ENCODE data around the gene MINDY4. TPM values are rescaled to one million over a fixed set of nuclear protein-coding genes. Genes with fewer than 3 reads are reported as not detected.

Gene MINDY4
- total RNA-seq, 1 experiment from 2014 or later: 3.0 TPM

DNA sequence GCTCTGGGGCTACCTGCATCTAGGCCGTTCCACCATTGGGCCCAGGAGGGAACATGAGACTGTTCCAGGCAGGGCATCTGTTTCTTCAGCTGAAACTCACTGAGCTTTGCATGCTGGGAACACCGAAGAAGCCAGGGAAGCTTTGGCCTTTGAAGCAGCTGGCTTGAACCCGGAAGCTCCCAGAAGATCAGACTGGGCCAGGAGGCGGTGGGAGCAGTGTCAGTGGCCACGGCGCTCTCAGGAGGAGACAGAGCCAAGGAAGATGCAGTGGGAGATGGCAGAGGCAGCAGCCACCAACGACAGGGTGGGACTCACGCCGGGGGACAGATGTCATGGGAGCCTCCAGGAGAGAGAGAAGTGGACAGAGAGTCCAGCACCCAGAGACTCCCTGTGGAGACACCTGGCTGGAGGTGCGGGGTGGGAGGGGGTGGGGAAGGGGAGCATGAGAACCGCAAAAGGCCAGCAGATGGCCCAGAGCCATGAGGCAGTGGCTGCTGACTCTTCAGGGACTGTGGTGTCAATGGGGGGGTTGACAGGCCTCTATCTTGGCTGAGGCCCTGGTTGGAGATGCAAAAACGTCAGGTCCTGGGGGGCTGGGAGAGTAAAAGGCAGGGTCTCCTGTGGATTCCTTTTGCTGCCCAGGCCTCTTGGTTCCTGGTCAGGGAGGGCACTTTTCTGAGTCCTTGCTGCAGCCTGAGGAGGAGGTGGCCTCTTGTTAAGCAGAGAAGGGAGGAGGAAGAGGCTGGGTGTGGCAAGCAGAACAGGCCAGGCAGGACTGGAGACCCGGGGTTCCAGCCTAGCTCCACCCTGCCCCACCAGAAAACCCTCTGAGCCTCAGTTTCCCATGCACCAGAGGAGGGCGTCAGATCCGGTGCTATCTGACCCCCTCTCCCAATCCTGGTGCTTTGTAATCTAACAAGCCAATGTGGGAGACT, 134.1 kb downstream of the MINDY4 start:
- Histone ChIP-seq H3K4me1 (ENCODE audit: insufficient read depth, low read length) (peaks cover 10% of the 10 kb centered on the region), H3K9me3 (ENCODE audit: low read length) (no peaks in the 10 kb centered on the region), H3K9ac (ENCODE audit: low read length) (no peak overlapping the region), H3K27ac (ENCODE audit: low read length) (no peak overlapping the region), H3K36me3 (ENCODE audit: low read depth, low read length) (no peaks in the 10 kb centered on the region), H3K27me3 (ENCODE audit: low read length) (no peaks in the 10 kb centered on the region), H4K20me1 (ENCODE audit: low read length) (no peaks in the 10 kb centered on the region), H3F3A (ENCODE audit: low read length, unreplicated experiment) (no peaks in the 10 kb centered on the region), H3K4me2 (ENCODE audit: low read length) (no peak overlapping the region), H2AFZ (ENCODE audit: low read length) (no peak overlapping the region), H3K79me2 (ENCODE audit: low read length) (no peaks in the 10 kb centered on the region), H3K4me3 (ENCODE audit: low read length) (no peak overlapping the region), H3K9me2 (replicated peaks; ENCODE audit: low read length) (no peaks in the 10 kb centered on the region)
- ATAC-seq: peak; percentile 28; the same call in 1 of the 2 replicates
- ChIA-PET POLR2A (ENCODE audit: unreplicated experiment) (no interaction called here), CTCF (no interaction called here)
- no peak for DNase-seq
- intact Hi-C loops (cut with micrococcal nuclease): no loop called here
- BruUV-seq (replicated peaks): no TSS peak
- TF ChIP-seq, protein P1, sequence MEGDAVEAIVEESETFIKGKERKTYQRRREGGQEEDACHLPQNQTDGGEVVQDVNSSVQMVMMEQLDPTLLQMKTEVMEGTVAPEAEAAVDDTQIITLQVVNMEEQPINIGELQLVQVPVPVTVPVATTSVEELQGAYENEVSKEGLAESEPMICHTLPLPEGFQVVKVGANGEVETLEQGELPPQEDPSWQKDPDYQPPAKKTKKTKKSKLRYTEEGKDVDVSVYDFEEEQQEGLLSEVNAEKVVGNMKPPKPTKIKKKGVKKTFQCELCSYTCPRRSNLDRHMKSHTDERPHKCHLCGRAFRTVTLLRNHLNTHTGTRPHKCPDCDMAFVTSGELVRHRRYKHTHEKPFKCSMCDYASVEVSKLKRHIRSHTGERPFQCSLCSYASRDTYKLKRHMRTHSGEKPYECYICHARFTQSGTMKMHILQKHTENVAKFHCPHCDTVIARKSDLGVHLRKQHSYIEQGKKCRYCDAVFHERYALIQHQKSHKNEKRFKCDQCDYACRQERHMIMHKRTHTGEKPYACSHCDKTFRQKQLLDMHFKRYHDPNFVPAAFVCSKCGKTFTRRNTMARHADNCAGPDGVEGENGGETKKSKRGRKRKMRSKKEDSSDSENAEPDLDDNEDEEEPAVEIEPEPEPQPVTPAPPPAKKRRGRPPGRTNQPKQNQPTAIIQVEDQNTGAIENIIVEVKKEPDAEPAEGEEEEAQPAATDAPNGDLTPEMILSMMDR (conservative IDR thresholded peaks at IDR 0.05; ENCODE audit: low read depth, low read length): no peak
- TF ChIP-seq EZH2phosphoT487 (IDR thresholded peaks at IDR 0.05; ENCODE audit: borderline replicate concordance, low read length) (no peak), EZH2 (IDR thresholded peaks at IDR 0.05; ENCODE audit: low read length, unreplicated experiment) (no peak)

- TF ChIP-seq EZH2 (IDR thresholded peaks at IDR 0.05; ENCODE audit: low read length, unreplicated experiment) (no peak), EZH2phosphoT487 (IDR thresholded peaks at IDR 0.05; ENCODE audit: borderline replicate concordance, low read length) (no peak)
- TF ChIP-seq, protein P1 (conservative IDR thresholded peaks at IDR 0.05; ENCODE audit: low read depth, low read length): no peak
- Histone ChIP-seq H2AFZ (ENCODE audit: low read length) (no peak overlapping the region), H3K9me2 (replicated peaks; ENCODE audit: low read length) (no peaks in the 10 kb centered on the region), H3F3A (ENCODE audit: low read length, unreplicated experiment) (no peaks in the 10 kb centered on the region), H3K4me1 (ENCODE audit: insufficient read depth, low read length) (peaks cover 10% of the 10 kb centered on the region), H3K9me3 (ENCODE audit: low read length) (no peaks in the 10 kb centered on the region), H3K79me2 (ENCODE audit: low read length) (no peaks in the 10 kb centered on the region), H3K36me3 (ENCODE audit: low read depth, low read length) (no peaks in the 10 kb centered on the region), H3K27me3 (ENCODE audit: low read length) (no peaks in the 10 kb centered on the region), H3K27ac (ENCODE audit: low read length) (no peak overlapping the region), H3K9ac (ENCODE audit: low read length) (no peak overlapping the region), H4K20me1 (ENCODE audit: low read length) (no peaks in the 10 kb centered on the region), H3K4me3 (ENCODE audit: low read length) (no peak overlapping the region), H3K4me2 (ENCODE audit: low read length) (no peak overlapping the region)
- intact Hi-C loops (cut with micrococcal nuclease): no loop called here
- no TSS peak for BruUV-seq (replicated peaks)
- DNase-seq: no peak
- ChIA-PET POLR2A (ENCODE audit: unreplicated experiment) (no interaction called here), CTCF (no interaction called here)
- peak; percentile 39 for ATAC-seq
Measured at GRCh38 chr7:30906014-30906413, 134.8 kb downstream of the MINDY4 start.

Measured in PC-3 (cell line).